ELF-1 (cell line): ENCODE data around the gene RNF149.
"Not testable (repeated sequence)": the region's sequence is repeated elsewhere in the genome, so short reads cannot be mapped to it uniquely, and the experiment has no call there.

Experiments
- DNase-seq: peaks from one replicate; pipeline ENCODE4 v3.0.0-alpha.2; 2016; ENCODE audit warnings: low read depth, low spot score

Gene RNF149

DNA sequence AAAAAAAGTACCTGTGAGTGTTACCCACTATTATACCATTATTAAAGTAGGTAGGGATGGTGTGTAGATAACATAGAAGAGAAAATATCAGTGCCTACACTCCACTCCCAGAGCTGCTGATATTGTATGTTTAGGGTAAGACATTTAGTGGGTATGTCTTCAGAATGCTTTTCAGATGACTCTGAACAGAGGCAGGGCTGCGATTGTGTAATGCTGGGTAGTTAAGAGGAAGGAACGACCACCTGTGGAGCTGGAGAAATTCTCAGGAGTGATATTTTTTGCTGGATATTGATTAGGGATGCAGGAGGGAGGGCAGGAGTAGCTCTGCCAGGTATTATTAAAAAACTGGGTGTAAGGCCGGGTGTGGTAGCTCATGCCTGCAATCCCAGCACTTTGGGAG lies 53.0 kb downstream of the RNF149 start:
- DNase-seq: no peak

- DNase-seq: no peak
Measured at GRCh38 chr2:101253703-101254450, 54.6 kb downstream of the RNF149 start.

GRCh38 chr2:101253013-101253702 lies 55.3 kb downstream of the RNF149 start:
- DNase-seq: no peak

DNA sequence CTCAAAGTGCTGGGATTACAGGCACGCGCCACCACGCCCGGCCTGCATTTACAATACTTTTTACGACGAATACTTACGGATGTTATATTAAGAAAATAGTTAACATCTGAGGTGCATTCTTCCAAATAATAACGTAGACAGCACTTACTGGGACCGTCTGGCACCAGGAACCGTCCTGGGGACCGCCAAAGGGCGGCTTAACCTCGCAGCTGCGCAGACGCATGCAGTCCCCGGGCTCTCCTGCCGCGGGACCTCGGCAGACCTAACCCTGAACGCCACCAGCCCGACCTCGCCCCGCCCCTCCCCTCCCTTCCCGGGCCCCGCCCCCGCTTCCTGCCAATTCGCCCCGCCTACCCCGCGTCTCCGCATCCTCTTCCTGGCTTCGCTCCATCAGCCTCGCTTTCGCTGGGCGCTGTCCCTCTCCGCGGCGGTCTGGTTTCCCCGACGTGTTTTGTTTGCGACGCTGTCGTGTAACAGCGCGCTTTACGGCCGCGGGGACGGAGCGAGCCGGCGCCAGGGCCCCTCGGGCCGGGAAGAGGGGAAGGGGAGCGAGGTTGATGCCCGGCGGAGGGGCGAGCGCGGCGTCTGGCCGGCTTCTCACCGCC lies 56.0 kb downstream of the RNF149 start, which contains the start of gene CNOT11:
CNOT11 (plus strand) TSS at position 479 of the 605 bp plus-strand sequence; CDS start at position 558, 79 bp downstream.
- peak; percentile 97 for DNase-seq

DNA sequence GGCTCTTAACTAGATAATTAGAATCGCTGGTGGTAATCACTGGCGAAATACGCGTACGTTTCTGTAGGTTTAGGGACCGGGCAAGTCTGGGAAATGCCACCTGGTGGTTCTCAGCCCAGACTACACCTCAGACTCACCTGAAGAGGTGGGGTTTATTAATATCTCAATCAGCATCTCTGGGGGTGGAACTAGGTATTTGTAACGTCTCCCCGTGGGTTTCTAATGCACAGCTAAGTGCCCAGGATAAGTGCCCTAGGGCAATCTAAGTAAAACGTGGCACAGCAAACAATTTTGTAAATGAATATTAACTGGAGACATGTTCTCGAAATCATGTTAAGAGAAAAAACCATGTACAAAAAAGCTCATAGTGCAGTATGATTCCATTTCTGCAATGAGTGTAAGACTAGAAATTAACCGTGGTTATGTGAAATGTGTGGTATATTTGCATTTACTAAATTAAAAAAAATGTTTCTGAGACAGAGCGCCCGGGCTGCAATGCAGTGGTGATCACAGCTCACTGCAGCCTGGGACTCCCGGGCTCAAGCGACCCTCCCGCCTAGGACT lies 56.6 kb downstream of the RNF149 start:
- peak; percentile 66 for DNase-seq

- DNase-seq: peak; percentile 75
Measured at GRCh38 chr2:101251246-101251781, 57.2 kb downstream of the RNF149 start.

- DNase-seq: peak; percentile 58
Measured at GRCh38 chr2:101249826-101250225, 58.7 kb downstream of the RNF149 start.

GRCh38 chr2:101248756-101249155 lies 59.7 kb downstream of the RNF149 start:
- DNase-seq: not testable (repeated sequence)

DNA sequence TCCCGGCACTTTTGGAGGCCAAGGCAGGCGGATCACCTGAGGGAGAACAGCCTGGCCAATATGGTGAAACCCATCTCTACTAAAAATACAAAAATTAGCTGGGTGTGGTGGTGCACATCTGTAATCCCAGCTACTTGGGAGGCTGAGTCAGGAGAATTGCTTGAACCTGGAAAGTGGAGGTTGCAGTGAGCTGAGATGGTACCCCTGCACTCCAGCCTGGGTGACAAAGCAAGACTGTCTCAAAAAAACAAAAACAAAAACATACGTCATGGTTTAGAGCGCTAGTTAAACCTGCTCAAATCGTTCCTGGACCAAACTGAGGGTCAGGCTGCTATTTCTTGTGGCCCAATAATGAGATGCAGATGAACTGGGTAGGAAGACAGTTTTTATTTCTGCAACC lies 63.0 kb downstream of the RNF149 start:
- DNase-seq: not testable (repeated sequence)

GRCh38 chr2:101244899-101245298 lies 63.6 kb downstream of the RNF149 start:
- DNase-seq: not testable (repeated sequence)

DNA sequence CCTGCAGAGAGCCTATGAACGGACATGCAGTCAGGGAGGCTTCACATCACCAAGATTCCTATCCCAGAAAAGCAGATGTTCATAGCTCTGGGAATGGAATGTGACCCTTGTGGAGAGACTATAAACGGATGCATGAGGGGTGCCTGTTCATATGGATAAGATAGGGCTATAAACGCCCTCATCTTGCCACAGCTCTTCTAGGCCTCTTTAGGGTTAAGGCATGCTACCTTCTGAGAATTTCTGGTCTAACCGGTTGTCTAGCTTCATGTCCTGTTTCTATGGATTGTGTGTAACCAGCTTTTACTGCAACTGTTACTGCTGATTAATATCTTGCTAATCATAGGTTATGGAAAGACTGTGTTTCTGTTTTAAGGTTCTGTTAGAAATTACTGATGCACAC lies 64.1 kb downstream of the RNF149 start:
- not testable (repeated sequence) for DNase-seq

GRCh38 chr2:101241158-101241557 lies 67.3 kb downstream of the RNF149 start:
- DNase-seq: no peak

- DNase-seq: not testable (repeated sequence)
Measured at GRCh38 chr2:101240694-101241093, 67.8 kb downstream of the RNF149 start.

GRCh38 chr2:101239760-101240118 lies 68.8 kb downstream of the RNF149 start:
- DNase-seq: not testable (repeated sequence)

- no peak for DNase-seq
Measured at GRCh38 chr2:101238930-101239759, 69.4 kb downstream of the RNF149 start.

GRCh38 chr2:101237944-101238343 lies 70.6 kb downstream of the RNF149 start:
- not testable (repeated sequence) for DNase-seq

GRCh38 chr2:101235956-101236355 lies 72.5 kb downstream of the RNF149 start:
- DNase-seq: not testable (repeated sequence)

- DNase-seq: no peak
Measured at GRCh38 chr2:101234169-101234938, 74.1 kb downstream of the RNF149 start.

DNA sequence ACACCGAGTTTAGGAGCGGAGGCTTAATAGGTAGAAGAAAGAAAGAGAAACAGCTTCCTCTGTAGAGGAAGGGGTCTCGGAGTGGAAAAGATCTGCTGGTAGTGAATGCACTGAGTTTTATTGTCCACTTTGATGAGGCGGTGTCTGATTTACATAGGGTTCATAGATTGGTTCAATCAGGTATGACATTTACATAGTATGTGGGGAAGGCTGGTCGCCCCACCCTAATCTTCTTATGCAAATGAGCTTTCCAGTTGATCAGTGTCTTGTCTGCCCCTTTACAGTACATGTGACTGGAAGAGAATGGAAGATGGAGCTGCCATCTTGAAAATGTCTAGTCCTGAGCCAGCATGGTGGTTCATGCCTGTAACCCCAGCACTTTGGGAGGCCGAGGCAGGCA lies 75.7 kb downstream of the RNF149 start:
- no peak for DNase-seq
